Right lobe of liver (tissue), 4 donors: ENCODE data around the gene TMEM52.

ENCODE experiments used
- POLR2A ChIP-seq: fragments of 450-650 bp; IDR thresholded peaks from one replicate; pipeline ENCODE4 v1.6.1; 2017; ENCODE audit warnings: antibody characterized with exemption, mild to moderate bottlenecking
- TF ChIP-seq, protein P1 (sequence below), 4 donors: fragments of 200-600 bp in 3 of 4; fragments of 450-650 bp in 1 of 4; IDR thresholded peaks; one replicate each; pipeline versions ENCODE4 v1.5.1 to v1.8.0; 2016 to 2022; ENCODE audit warnings: antibody characterized with exemption in 4 of 4, mild to moderate bottlenecking in 2 of 4
- donor health status: DM: no; HTN: no; CAD: no.
- donor health status: DM: no; HTN: no; CAD: no.
- donor health status: DM: no; HTN: yes; CAD: no.

DNA sequence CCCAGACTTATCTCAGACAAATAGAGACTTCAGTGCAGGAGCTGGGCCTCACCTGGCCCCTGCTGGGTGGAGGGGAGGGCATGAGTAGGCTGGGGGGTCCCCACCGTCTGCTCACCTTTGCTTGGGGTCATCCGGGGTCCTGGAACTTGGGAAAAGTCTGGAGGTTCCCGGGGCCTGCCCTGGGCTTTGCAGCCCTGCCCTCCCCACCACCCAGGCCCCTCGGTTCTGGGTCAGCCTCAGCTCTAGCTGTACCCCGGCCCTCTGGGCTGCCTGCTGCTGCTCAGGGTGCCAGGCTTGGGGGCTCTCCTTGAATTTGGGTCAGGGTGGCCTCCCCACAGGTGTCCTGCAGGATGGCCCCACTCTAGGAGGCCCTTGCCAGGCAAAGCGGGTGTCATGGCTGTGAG is 2.4 kb upstream of the TMEM52 start:
- TF ChIP-seq, protein P1, sequence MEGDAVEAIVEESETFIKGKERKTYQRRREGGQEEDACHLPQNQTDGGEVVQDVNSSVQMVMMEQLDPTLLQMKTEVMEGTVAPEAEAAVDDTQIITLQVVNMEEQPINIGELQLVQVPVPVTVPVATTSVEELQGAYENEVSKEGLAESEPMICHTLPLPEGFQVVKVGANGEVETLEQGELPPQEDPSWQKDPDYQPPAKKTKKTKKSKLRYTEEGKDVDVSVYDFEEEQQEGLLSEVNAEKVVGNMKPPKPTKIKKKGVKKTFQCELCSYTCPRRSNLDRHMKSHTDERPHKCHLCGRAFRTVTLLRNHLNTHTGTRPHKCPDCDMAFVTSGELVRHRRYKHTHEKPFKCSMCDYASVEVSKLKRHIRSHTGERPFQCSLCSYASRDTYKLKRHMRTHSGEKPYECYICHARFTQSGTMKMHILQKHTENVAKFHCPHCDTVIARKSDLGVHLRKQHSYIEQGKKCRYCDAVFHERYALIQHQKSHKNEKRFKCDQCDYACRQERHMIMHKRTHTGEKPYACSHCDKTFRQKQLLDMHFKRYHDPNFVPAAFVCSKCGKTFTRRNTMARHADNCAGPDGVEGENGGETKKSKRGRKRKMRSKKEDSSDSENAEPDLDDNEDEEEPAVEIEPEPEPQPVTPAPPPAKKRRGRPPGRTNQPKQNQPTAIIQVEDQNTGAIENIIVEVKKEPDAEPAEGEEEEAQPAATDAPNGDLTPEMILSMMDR (IDR thresholded peaks at IDR 0.05), result no peak
- TF ChIP-seq POLR2A, result no peak
